K562 (cell line): ENCODE results near the gene CBX8. TPM values are rescaled to one million over a fixed set of nuclear protein-coding genes. Genes with fewer than 3 reads are reported as not detected.

Experiments
- CHD1 ChIP-seq: fragments of 200-600 bp; sonication (generic); IDR thresholded peaks from one replicate; pipeline ENCODE4 v1.6.1; 2012; ENCODE audit warnings: mild to moderate bottlenecking, moderate library complexity, low read length, inconsistent platforms
- CXXC5 ChIP-seq: fragments of 250-450 bp; sonication (Bioruptor Pico); IDR thresholded peaks from 2 replicates; pipeline ENCODE4 v1.8.0; 2022; ENCODE audit warnings: inconsistent platforms, mild to moderate bottlenecking, moderate library complexity
- EGR1 ChIP-seq: fragments of 450-650 bp; conservative IDR thresholded peaks from 2 replicates; pipeline ENCODE4 v1.6.1; 2017; ENCODE audit warnings: mild to moderate bottlenecking
- GTF2F1 ChIP-seq: IDR thresholded peaks from 2 replicates; pipeline ENCODE4 v1.6.1; 2011; ENCODE audit warnings: low read depth, low read length, improper control_type of control experiment
- MYNN ChIP-seq, 2 experiments: sonication (generic); formaldehyde crosslinking in 1 of 2; IDR thresholded peaks; 2 replicates each; pipeline versions ENCODE4 v1.5.0 to v1.6.1; 2016 to 2020; ENCODE audit warnings: antibody characterized with exemption in 1 of 2, missing genetic modification reagents in 1 of 2
- NCOA6 ChIP-seq: fragments of 450-650 bp; IDR thresholded peaks from 2 replicates; pipeline ENCODE4 v1.6.1; 2017; ENCODE audit warnings: mild to moderate bottlenecking
- PCBP1 ChIP-seq: fragments of 200-400 bp; formaldehyde crosslinking; IDR thresholded peaks from 2 replicates; pipeline ENCODE4 v1.6.1; 2018; ENCODE audit warnings: mild to moderate bottlenecking, low read depth, low read length; ENCODE audit not compliant: poor library complexity, severe bottlenecking
- SIRT6 ChIP-seq: IDR thresholded peaks from one replicate; pipeline ENCODE4 v1.6.1; 2012; ENCODE audit warnings: low read depth, mild to moderate bottlenecking, control low read depth, inconsistent platforms, low read length, moderate library complexity
- STAT5A ChIP-seq: IDR thresholded peaks from 2 replicates; pipeline ENCODE4 v1.6.1; 2012; ENCODE audit warnings: low read length, inconsistent platforms, borderline replicate concordance
- TAF9B ChIP-seq: fragments of 450-650 bp; IDR thresholded peaks from 2 replicates; pipeline ENCODE4 v1.6.1; 2018; ENCODE audit warnings: mild to moderate bottlenecking; ENCODE audit not compliant: partially characterized antibody
- ZBTB7A ChIP-seq: IDR thresholded peaks from 2 replicates; pipeline ENCODE4 v1.6.1; 2011; ENCODE audit warnings: low read depth, mild to moderate bottlenecking, low read length, moderate library complexity, borderline replicate concordance; ENCODE audit not compliant: control insufficient read depth
- ZKSCAN1 ChIP-seq: fragments of 150-350 bp; IDR thresholded peaks from 2 replicates; pipeline ENCODE4 v1.6.1; 2016; ENCODE audit warnings: low read depth, low read length
- ZNF134 ChIP-seq: fragments of 250-450 bp; sonication (Bioruptor Pico); conservative IDR thresholded peaks from 2 replicates; pipeline ENCODE4 v1.4.0; 2020
- ZNF75A ChIP-seq: fragments of 450-650 bp; formaldehyde crosslinking; IDR thresholded peaks from 2 replicates; pipeline ENCODE4 v1.4.0; 2020; ENCODE audit warnings: mild to moderate bottlenecking
- polyA plus RNA-seq, 8 experiments: library from polyadenylated mRNA; depleted of rRNA in 4 of 8; stranded (reverse) in 5 of 8; unstranded in 3 of 8; fragments of >200 nt; fragmentation: Nextera tagmentation in 2 of 8; fragmentation: Illumina TruSeq in 1 of 8; extraction: Ambion mirVana in 2 of 8; extraction: Trizol in 1 of 8; gene quantifications; 2 replicates each; pipeline versions ENCODE4 v1.2.1 to v1.2.3, GENCODE V29; 2011 to 2014; ENCODE audit warnings: inconsistent platforms in 1 of 8, missing spikeins in 1 of 8
- total RNA-seq, 7 experiments: library from RNA; depleted of rRNA in 6 of 7; stranded (reverse); fragments of >200 nt in 6 of 7; fragmentation: Illumina TruSeq in 2 of 7; extraction: Trizol in 2 of 7; gene quantifications; 2 replicates each; pipeline versions ENCODE4 v1.2.1 to v1.2.3, GENCODE V29; 2011 to 2021; ENCODE audit warnings: low replicate concordance in 1 of 7
- TF ChIP-seq, protein P1 (sequence below): fragments of 250-450 bp; sonication (Bioruptor Pico); IDR thresholded peaks from 2 replicates; pipeline ENCODE4 v1.8.0; 2022; ENCODE audit warnings: inconsistent platforms
- TF ChIP-seq, protein P2 (sequence below), 3 experiments: fragments of 200-800 bp in 1 of 3; fragments of 250-450 bp in 1 of 3; fragments of 450-650 bp in 1 of 3; sonication (Bioruptor Pico) in 1 of 3; sonication (Bioruptor generic) in 1 of 3; formaldehyde crosslinking in 1 of 3; IDR thresholded peaks; 2 replicates each; pipeline versions ENCODE4 v1.6.1 to v1.8.0; 2016 to 2022; ENCODE audit warnings: mild to moderate bottlenecking in 2 of 3, missing genetic modification characterization in 2 of 3, missing compliant biosample characterization in 1 of 3, moderate library complexity in 1 of 3
- TF ChIP-seq, protein P3 (sequence below): sonication (generic); formaldehyde crosslinking; IDR thresholded peaks from 2 replicates; pipeline ENCODE4 v1.8.0; 2022; ENCODE audit warnings: mild to moderate bottlenecking, low read depth, missing genetic modification reagents

CBX8 gene
- total and polyA plus RNA-seq, 9 of the 15 experiments (the other 6 are each of a cell fraction or from before 2014, with no cell fraction given): 0.08 to 11.9 (median 2.6) TPM

DNA sequence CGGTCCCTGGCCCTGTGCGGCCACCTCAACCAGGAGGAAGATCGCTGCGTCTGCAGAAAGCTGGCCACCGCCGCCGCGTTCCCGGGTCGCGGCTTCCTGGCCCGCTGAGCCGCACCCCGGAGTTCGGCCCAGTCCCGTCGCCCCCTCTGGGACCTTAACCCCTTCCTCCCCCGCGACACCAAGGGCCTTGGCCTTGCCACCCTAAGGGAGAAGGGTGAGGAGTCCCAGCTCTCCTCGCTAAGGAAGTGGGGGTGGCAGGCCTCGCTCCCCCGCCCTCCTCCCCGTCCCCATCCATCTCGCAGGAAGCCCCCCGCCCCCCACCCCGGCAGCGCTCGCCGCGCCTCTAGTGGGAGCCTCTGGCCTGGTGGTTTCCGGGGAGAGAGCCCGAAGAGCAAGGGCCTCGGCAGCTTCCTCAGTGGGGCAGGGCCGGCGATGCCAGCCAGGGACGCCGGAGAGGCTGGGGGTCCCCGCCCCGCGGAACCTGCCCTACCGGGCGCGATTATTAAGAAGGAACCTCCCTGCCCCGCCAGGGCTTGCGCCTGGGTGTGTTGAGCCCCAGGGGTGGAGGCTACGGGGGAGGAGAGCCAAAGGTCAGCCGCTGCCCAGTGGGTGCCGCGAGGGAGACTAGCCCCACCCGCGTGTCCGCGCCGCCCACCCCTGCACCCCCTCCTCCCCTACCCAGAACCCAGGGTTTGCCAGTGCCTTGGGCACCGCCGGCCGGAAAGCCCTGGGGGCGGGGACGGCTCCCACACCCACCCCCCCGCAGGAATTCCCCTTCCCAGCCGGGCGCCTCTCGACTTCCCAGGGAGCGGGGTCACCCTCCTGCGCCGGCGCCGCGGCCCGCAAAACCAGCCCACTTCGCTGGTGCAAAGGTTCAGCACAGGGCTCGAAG is 35.6 kb upstream of the CBX8 start (continued):
- TF ChIP-seq, protein P1, sequence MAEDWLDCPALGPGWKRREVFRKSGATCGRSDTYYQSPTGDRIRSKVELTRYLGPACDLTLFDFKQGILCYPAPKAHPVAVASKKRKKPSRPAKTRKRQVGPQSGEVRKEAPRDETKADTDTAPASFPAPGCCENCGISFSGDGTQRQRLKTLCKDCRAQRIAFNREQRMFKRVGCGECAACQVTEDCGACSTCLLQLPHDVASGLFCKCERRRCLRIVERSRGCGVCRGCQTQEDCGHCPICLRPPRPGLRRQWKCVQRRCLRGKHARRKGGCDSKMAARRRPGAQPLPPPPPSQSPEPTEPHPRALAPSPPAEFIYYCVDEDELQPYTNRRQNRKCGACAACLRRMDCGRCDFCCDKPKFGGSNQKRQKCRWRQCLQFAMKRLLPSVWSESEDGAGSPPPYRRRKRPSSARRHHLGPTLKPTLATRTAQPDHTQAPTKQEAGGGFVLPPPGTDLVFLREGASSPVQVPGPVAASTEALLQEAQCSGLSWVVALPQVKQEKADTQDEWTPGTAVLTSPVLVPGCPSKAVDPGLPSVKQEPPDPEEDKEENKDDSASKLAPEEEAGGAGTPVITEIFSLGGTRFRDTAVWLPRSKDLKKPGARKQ (CRISPR knock-in tag): no peak
- no peak for TF ChIP-seq NCOA6
- TF ChIP-seq ZBTB7A: peak; percentile 79
- TF ChIP-seq GTF2F1: no peak
- TF ChIP-seq, protein P2, sequence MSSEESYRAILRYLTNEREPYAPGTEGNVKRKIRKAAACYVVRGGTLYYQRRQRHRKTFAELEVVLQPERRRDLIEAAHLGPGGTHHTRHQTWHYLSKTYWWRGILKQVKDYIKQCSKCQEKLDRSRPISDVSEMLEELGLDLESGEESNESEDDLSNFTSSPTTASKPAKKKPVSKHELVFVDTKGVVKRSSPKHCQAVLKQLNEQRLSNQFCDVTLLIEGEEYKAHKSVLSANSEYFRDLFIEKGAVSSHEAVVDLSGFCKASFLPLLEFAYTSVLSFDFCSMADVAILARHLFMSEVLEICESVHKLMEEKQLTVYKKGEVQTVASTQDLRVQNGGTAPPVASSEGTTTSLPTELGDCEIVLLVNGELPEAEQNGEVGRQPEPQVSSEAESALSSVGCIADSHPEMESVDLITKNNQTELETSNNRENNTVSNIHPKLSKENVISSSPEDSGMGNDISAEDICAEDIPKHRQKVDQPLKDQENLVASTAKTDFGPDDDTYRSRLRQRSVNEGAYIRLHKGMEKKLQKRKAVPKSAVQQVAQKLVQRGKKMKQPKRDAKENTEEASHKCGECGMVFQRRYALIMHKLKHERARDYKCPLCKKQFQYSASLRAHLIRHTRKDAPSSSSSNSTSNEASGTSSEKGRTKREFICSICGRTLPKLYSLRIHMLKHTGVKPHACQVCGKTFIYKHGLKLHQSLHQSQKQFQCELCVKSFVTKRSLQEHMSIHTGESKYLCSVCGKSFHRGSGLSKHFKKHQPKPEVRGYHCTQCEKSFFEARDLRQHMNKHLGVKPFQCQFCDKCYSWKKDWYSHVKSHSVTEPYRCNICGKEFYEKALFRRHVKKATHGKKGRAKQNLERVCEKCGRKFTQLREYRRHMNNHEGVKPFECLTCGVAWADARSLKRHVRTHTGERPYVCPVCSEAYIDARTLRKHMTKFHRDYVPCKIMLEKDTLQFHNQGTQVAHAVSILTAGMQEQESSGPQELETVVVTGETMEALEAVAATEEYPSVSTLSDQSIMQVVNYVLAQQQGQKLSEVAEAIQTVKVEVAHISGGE (CRISPR knock-in tag; IDR thresholded peaks at IDR 0.05): 0 out of 6 replicates have a peak, but pooled peaks of 1 of the 3 experiments have one; percentile 10
- TF ChIP-seq TAF9B: no peak
- TF ChIP-seq SIRT6: no peak
- no peak for TF ChIP-seq MYNN (IDR thresholded peaks at IDR 0.05)
- no peak for TF ChIP-seq MYNN (CRISPR knock-in tag; IDR thresholded peaks at IDR 0.05)
- 0 out of 2 replicates have a peak, but pooled peaks have one; percentile 16 for TF ChIP-seq CXXC5 (CRISPR knock-in tag)
- peak; percentile 59 for TF ChIP-seq EGR1
- peak; percentile 50 for TF ChIP-seq PCBP1
- TF ChIP-seq ZNF134 (CRISPR knock-in tag): 0 out of 2 replicates have a peak, but pooled peaks have one; percentile 28
- no peak for TF ChIP-seq STAT5A
- TF ChIP-seq, protein P3, sequence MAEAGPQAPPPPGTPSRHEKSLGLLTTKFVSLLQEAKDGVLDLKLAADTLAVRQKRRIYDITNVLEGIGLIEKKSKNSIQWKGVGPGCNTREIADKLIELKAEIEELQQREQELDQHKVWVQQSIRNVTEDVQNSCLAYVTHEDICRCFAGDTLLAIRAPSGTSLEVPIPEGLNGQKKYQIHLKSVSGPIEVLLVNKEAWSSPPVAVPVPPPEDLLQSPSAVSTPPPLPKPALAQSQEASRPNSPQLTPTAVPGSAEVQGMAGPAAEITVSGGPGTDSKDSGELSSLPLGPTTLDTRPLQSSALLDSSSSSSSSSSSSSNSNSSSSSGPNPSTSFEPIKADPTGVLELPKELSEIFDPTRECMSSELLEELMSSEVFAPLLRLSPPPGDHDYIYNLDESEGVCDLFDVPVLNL: no peak
- TF ChIP-seq CHD1: peak; percentile 17
- TF ChIP-seq ZKSCAN1: 0 out of 2 replicates have a peak, but pooled peaks have one; percentile 8
- TF ChIP-seq ZNF75A (CRISPR knock-in tag): no peak
